ENCODE measurements around the gene EGFLAM.

Gene EGFLAM

DNA sequence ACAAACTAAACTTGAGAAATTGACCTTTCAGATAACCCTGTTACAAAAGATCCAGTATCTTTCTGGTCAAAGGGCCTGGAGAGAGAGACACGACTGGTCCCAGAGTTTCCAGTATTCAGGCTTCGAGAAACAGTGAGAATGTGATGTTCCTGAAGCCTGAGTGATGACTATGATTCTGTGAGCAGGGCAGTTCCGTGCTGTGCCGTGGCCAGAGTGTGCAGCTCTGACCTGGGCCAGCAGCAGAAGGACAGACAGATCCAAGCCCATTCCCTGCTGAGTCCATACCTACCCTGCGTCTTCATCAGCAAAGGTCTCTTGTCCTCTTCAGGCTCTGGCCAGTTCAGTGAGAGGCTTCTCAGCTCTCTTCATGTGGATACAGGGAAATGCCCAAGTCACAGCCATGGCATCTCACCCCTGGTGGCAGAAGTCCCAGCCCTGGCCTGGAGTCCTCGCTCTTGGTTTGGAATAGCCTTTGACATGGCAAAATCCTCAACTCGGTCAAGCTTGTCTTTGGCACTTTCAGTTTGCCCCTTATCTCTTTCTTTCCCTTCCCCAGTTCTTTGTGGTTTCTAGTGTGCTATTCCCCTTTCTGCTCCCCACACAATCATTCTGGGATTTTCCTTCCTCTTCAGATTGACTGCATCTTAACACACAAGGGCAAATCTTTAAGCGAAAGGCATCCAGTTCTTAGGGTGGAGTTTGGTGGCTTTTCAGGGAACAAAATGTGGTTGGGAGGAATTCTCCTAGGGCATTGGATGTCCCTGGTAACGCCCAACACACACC, 190.4 kb downstream of the EGFLAM start:
- TF ChIP-seq, protein P1, sequence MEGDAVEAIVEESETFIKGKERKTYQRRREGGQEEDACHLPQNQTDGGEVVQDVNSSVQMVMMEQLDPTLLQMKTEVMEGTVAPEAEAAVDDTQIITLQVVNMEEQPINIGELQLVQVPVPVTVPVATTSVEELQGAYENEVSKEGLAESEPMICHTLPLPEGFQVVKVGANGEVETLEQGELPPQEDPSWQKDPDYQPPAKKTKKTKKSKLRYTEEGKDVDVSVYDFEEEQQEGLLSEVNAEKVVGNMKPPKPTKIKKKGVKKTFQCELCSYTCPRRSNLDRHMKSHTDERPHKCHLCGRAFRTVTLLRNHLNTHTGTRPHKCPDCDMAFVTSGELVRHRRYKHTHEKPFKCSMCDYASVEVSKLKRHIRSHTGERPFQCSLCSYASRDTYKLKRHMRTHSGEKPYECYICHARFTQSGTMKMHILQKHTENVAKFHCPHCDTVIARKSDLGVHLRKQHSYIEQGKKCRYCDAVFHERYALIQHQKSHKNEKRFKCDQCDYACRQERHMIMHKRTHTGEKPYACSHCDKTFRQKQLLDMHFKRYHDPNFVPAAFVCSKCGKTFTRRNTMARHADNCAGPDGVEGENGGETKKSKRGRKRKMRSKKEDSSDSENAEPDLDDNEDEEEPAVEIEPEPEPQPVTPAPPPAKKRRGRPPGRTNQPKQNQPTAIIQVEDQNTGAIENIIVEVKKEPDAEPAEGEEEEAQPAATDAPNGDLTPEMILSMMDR (IDR thresholded peaks at IDR 0.05; ENCODE audit: low read length, missing control alignments), result no peak
- DNase-seq (ENCODE audit: low read depth), result no peak
- no peak overlapping the region for H3K4me3 ChIP-seq (replicated peaks; ENCODE audit: low read depth, low read length)

DNA sequence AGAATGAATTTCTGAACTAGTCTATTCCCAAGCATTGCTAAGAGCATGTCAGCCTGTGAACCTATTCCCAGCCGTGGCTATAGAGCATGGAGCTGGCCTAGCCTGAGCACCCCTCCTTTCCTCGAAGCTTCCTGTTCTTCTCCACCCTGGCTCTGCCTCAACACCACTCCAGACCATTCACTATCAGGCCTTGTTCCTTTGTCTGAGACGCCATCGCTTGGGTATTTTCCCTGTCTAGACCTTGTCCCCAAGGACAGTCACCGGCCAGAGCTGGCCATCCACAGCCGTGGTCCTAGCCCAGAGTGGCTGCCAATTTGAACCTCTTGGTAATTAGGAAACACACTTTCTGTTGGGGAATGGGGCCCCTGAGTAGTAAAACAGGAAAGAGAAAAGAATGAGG, 192.3 kb downstream of the EGFLAM start:
- no peak overlapping the region for H3K4me3 ChIP-seq (replicated peaks; ENCODE audit: low read depth, low read length)
- TF ChIP-seq, protein P1 (IDR thresholded peaks at IDR 0.05; ENCODE audit: low read length, missing control alignments), result no peak
- DNase-seq (ENCODE audit: low read depth), result no peak

DNA sequence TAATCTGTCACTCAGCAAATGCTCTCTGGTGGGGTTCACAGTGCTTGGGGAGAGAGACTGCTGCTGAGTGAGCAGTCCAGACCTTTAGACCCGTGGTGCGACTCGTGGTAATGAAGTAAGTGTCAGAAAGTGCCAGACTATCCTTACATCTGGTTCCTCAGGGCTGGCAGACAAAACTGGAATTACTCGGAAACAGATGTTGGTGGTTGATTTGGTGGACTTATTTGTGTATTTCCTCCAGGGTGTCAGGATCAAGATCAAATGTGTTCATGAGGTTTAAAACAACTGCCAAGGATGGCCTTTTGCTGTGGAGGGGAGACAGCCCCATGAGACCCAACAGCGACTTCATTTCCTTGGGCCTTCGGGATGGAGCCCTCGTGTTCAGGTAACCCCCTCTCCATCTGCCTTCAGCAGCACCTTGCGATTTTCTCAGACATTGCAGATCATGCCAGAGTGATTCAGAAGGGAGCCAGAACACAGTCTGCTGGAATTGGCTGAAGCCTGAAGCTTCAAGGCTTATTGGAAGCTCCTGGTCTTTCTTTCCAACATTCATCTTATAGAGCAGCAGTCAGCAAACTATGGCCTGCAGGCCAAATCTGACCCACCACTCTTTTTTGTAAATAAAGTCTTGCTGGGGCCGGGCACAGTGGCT, 192.8 kb downstream of the EGFLAM start:
- TF ChIP-seq, protein P1 (IDR thresholded peaks at IDR 0.05; ENCODE audit: low read length, missing control alignments), result no peak
- DNase-seq (ENCODE audit: low read depth), result no peak
- no peak overlapping the region for H3K4me3 ChIP-seq (replicated peaks; ENCODE audit: low read depth, low read length)

DNA sequence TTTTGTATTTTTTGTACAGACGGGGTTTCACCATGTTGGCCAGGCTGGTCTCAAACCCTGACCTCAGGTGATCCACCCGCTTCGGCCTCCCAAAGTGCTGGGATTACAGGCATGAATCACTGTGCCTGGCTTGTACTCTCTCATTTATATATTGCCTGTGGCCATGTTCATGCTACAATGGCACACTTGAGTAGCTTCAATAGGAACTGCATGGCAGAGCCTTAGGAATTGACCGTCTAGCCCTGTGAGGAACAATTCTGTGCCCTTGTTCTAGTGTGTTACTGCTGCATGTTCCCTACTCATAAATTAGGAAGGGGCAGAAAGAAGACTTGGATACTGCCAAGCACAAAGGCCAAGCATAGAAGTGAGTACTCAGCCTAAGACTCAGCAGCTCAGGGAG, 193.8 kb downstream of the EGFLAM start:
- DNase-seq (ENCODE audit: low read depth), result no peak
- no peak overlapping the region for H3K4me3 ChIP-seq (replicated peaks; ENCODE audit: low read depth, low read length)
- TF ChIP-seq, protein P1 (IDR thresholded peaks at IDR 0.05; ENCODE audit: low read length, missing control alignments), result no peak

DNA sequence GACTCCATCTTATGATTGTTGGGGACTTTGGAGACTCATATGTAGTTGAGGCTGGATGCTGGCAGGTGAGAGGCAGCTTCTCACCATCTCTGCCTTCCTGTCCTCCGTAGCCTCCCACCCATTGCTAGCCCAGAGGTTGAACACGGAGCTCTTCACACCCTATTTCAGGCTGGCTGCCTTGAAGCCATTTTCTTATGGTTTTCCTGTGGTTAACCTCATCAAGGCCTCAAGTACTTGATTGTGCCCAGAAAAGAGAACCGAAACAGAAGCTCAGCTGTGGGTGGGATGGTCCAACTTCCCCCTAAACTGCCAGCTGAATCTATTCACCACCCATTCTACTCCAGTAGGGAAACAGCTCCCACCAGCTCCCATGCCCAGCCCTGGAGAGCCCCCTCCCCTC, 195.1 kb downstream of the EGFLAM start:
- DNase-seq (ENCODE audit: low read depth), result no peak
- H3K4me3 ChIP-seq (replicated peaks; ENCODE audit: low read depth, low read length), result no peak overlapping the region
- TF ChIP-seq, protein P1 (IDR thresholded peaks at IDR 0.05; ENCODE audit: low read length, missing control alignments), result no peak

DNA sequence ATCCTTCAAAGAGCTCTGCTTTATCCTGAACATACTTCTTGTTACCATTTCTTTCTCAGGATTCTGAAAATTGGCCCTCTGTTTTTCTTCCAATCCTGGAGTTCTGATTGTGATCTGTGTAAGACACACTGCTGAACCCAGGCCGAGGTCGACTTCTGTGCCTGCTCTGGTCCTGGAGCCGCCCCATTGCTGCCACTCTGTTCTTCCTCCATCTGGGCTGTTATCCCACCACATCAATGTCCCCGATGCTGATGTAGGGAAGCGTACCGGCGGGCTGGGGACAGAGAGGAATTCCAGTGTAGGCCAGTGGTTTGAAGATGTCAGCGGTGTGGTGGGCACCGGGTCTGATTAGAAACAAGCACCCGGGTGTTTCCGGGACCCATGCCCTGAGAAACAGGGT, 195.6 kb downstream of the EGFLAM start:
- H3K4me3 ChIP-seq (replicated peaks; ENCODE audit: low read depth, low read length), result no peak overlapping the region
- no peak for DNase-seq (ENCODE audit: low read depth)
- TF ChIP-seq, protein P1 (IDR thresholded peaks at IDR 0.05; ENCODE audit: low read length, missing control alignments), result no peak
